ENCODE data around the gene LARP7.
"Not testable (repeated sequence)": the region's sequence is repeated elsewhere in the genome, so short reads cannot be mapped to it uniquely, and the experiment has no call there.

Gene LARP7

GRCh38 chr4:112636688-112637551 is at the start of gene LARP7, which contains the start of gene ZGRF1:
Gene LARP7, plus strand, starts transcription at chr4:112637143. Its CDS starts 7,527 bp downstream, at chr4:112644670.
Gene ZGRF1, minus strand, starts transcription at chr4:112636909. Its CDS starts 3,733 bp downstream, at chr4:112633176.
- H3K27ac ChIP-seq = peak within 1 kb of the TSS; percentile 90
- peak; percentile 87 for TF ChIP-seq CTCF (conservative IDR thresholded peaks at IDR 0.05)

- no peak for TF ChIP-seq CTCF (conservative IDR thresholded peaks at IDR 0.05)
Observed at GRCh38 chr4:112589206-112589605, 47.7 kb upstream of the LARP7 start.

GRCh38 chr4:112591593-112591992 is 45.4 kb upstream of the LARP7 start:
- no peak for TF ChIP-seq CTCF (conservative IDR thresholded peaks at IDR 0.05)
- H3K27ac ChIP-seq = no peak overlapping the region

More at GRCh38 chr4:112589206-112589605, 47.7 kb upstream of the LARP7 start:
- H3K27ac ChIP-seq = no peak overlapping the region

- no peak overlapping the region for H3K27ac ChIP-seq
- TF ChIP-seq CTCF (conservative IDR thresholded peaks at IDR 0.05) = no peak
Observed at GRCh38 chr4:112592717-112593116, 44.2 kb upstream of the LARP7 start.

GRCh38 chr4:112593438-112594133 is 43.4 kb upstream of the LARP7 start:
- no peak overlapping the region for H3K27ac ChIP-seq
- TF ChIP-seq CTCF (conservative IDR thresholded peaks at IDR 0.05) = no peak

GRCh38 chr4:112594993-112595392 is 42.0 kb upstream of the LARP7 start:
- no peak overlapping the region for H3K27ac ChIP-seq
- no peak for TF ChIP-seq CTCF (conservative IDR thresholded peaks at IDR 0.05)

- peak; percentile 80 for TF ChIP-seq CTCF (conservative IDR thresholded peaks at IDR 0.05)
- no peak overlapping the region for H3K27ac ChIP-seq
Observed at GRCh38 chr4:112604589-112604988, 32.4 kb upstream of the LARP7 start.

- not testable (repeated sequence) for H3K27ac ChIP-seq
Observed at GRCh38 chr4:112612814-112613213, 24.1 kb upstream of the LARP7 start.

Measured in VCaP (cell line).